Neural cell (in vitro differentiated cells): Measurements from ENCODE around the gene SLC22A2. TPM values are rescaled to one million over a fixed set of nuclear protein-coding genes. Genes with fewer than 3 reads are reported as not detected.

Source experiments
- H2AFZ ChIP-seq: fragments of 200-600, 300-800 bp; sonication (generic), shearing (Covaris generic); 2 replicates; pipeline ENCODE4 v1.6.0; 2014; ENCODE audit warnings: low read depth, mild to moderate bottlenecking, antibody characterized with exemption, low read length, moderate library complexity
- H3F3A ChIP-seq: fragments of 200-600 bp; shearing (Covaris generic); 2 replicates; pipeline ENCODE4 v1.6.1; 2016; ENCODE audit warnings: mild to moderate bottlenecking, moderate library complexity, mixed read lengths, antibody characterized with exemption, low read length; ENCODE audit not compliant: insufficient read depth, poor library complexity, severe bottlenecking
- H3K27ac ChIP-seq: fragments of 200-600, 300-800 bp; sonication (generic), shearing (Covaris generic); 2 replicates; pipeline ENCODE4 v1.5.1; 2014; ENCODE audit warnings: mild to moderate bottlenecking, low read length, moderate library complexity
- H3K27me3 ChIP-seq: fragments of 300-800, 200-600 bp; sonication (generic), shearing (Covaris generic); 2 replicates; pipeline ENCODE4 v1.6.0; 2014; ENCODE audit warnings: mild to moderate bottlenecking, low read depth, low read length, moderate library complexity; ENCODE audit not compliant: insufficient read depth
- H3K36me3 ChIP-seq: fragments of 300-800, 200-600 bp; sonication (generic), shearing (Covaris generic); 2 replicates; pipeline ENCODE4 v1.5.1; 2014; ENCODE audit warnings: mild to moderate bottlenecking, antibody characterized with exemption, low read length, moderate library complexity; ENCODE audit not compliant: insufficient read depth
- H3K4me2 ChIP-seq: fragments of 300-800, 200-600 bp; sonication (generic), shearing (Covaris generic); 2 replicates; pipeline ENCODE4 v1.6.0; 2014; ENCODE audit warnings: mild to moderate bottlenecking, low read length
- H3K4me3 ChIP-seq: fragments of 300-800, 200-600 bp; sonication (generic), shearing (Covaris generic); 2 replicates; pipeline ENCODE4 v1.5.1; 2014; ENCODE audit warnings: mild to moderate bottlenecking, low read length, moderate library complexity
- H3K79me2 ChIP-seq: fragments of 200-600 bp; shearing (Covaris generic); replicated peaks from 2 replicates; pipeline ENCODE4 v1.6.0; 2014; ENCODE audit warnings: mild to moderate bottlenecking, low read length, moderate library complexity; ENCODE audit not compliant: insufficient read depth
- H3K9ac ChIP-seq: fragments of 300-800, 200-600 bp; sonication (generic), shearing (Covaris generic); 2 replicates; pipeline ENCODE4 v1.6.1; 2016; ENCODE audit warnings: mild to moderate bottlenecking, low read length, mixed read lengths
- H3K9me2 ChIP-seq: fragments of 200-600 bp; shearing (Covaris generic); 2 replicates; pipeline ENCODE4 v1.6.1; 2016; ENCODE audit warnings: mild to moderate bottlenecking, low read length, mixed read lengths; ENCODE audit not compliant: insufficient read depth
- H3K9me3 ChIP-seq: fragments of 200-600, 300-800 bp; sonication (generic), shearing (Covaris generic); 2 replicates; pipeline ENCODE4 v1.6.1; 2016; ENCODE audit warnings: mild to moderate bottlenecking, mixed run types, low read length, moderate library complexity, mixed read lengths
- H4K20me1 ChIP-seq: fragments of 200-600 bp; shearing (Covaris generic); 2 replicates; pipeline ENCODE4 v1.6.1; 2016; ENCODE audit warnings: mild to moderate bottlenecking, mixed run types; ENCODE audit not compliant: insufficient read depth
- EP300 ChIP-seq: fragments of 450-650 bp; conservative IDR thresholded peaks from 2 replicates; pipeline ENCODE4 v1.6.1; 2014; ENCODE audit warnings: antibody characterized with exemption, mild to moderate bottlenecking, moderate library complexity; ENCODE audit not compliant: poor library complexity, severe bottlenecking
- EZH2 ChIP-seq: fragments of 200-600, 300-800 bp; shearing (Covaris generic), sonication (generic); IDR thresholded peaks from 2 replicates; pipeline ENCODE4 v1.6.1; 2014; ENCODE audit warnings: antibody characterized with exemption, low read length, borderline replicate concordance, mild to moderate bottlenecking; ENCODE audit not compliant: insufficient read depth, poor library complexity, severe bottlenecking
- MXI1 ChIP-seq: fragments of 450-650 bp; conservative IDR thresholded peaks from 2 replicates; pipeline ENCODE4 v1.6.1; 2014; ENCODE audit warnings: antibody characterized with exemption, mild to moderate bottlenecking; ENCODE audit not compliant: poor library complexity, severe bottlenecking
- POLR2AphosphoS5 ChIP-seq: IDR thresholded peaks from 2 replicates; pipeline ENCODE4 v1.6.1; 2012
- RAD21 ChIP-seq: fragments of 450-650 bp; conservative IDR thresholded peaks from 2 replicates; pipeline ENCODE4 v1.6.1; 2014; ENCODE audit warnings: antibody characterized with exemption, mild to moderate bottlenecking, moderate library complexity
- SMC3 ChIP-seq: fragments of 450-650 bp; conservative IDR thresholded peaks from 2 replicates; pipeline ENCODE4 v1.6.1; 2014; ENCODE audit warnings: antibody characterized with exemption, mild to moderate bottlenecking, moderate library complexity; ENCODE audit not compliant: poor library complexity
- TAF1 ChIP-seq: IDR thresholded peaks from 2 replicates; pipeline ENCODE4 v1.6.1; 2012; ENCODE audit warnings: low read depth
- polyA plus RNA-seq: library from polyadenylated mRNA; depleted of rRNA; stranded (reverse); fragments of >200 nt; gene quantifications from 2 replicates; pipeline ENCODE4 v1.2.3, GENCODE V29; 2014
- TF ChIP-seq, protein P1 (sequence below): fragments of 450-650 bp; IDR thresholded peaks from 2 replicates; pipeline ENCODE4 v1.5.1; 2014; ENCODE audit warnings: antibody characterized with exemption, mild to moderate bottlenecking, moderate library complexity; ENCODE audit not compliant: poor library complexity, severe bottlenecking
- TF ChIP-seq, protein P2 (sequence below): IDR thresholded peaks from 2 replicates; pipeline ENCODE4 v1.6.1; 2012; ENCODE audit warnings: borderline replicate concordance

Gene SLC22A2
- polyA plus RNA-seq, 1 donor from 2014 or later: not detected

GRCh38 chr6:160273196-160273595 lies 14.6 kb upstream of the SLC22A2 start:
- H3K27ac ChIP-seq: no peak overlapping the region
- H4K20me1 ChIP-seq: no peaks in the 10 kb centered on the region
- no peaks in the 10 kb centered on the region for H3K9me2 ChIP-seq
- H2AFZ ChIP-seq: no peak overlapping the region
- H3K79me2 ChIP-seq: no peaks in the 10 kb centered on the region
- no peak overlapping the region for H3K9ac ChIP-seq
- H3K9me3 ChIP-seq: no peaks in the 10 kb centered on the region
- H3K4me3 ChIP-seq: no peak overlapping the region
- H3K27me3 ChIP-seq: no peaks in the 10 kb centered on the region
- no peaks in the 10 kb centered on the region for H3F3A ChIP-seq
- no peak overlapping the region for H3K4me2 ChIP-seq
- H3K36me3 ChIP-seq: no peaks in the 10 kb centered on the region
- TF ChIP-seq, protein P1, sequence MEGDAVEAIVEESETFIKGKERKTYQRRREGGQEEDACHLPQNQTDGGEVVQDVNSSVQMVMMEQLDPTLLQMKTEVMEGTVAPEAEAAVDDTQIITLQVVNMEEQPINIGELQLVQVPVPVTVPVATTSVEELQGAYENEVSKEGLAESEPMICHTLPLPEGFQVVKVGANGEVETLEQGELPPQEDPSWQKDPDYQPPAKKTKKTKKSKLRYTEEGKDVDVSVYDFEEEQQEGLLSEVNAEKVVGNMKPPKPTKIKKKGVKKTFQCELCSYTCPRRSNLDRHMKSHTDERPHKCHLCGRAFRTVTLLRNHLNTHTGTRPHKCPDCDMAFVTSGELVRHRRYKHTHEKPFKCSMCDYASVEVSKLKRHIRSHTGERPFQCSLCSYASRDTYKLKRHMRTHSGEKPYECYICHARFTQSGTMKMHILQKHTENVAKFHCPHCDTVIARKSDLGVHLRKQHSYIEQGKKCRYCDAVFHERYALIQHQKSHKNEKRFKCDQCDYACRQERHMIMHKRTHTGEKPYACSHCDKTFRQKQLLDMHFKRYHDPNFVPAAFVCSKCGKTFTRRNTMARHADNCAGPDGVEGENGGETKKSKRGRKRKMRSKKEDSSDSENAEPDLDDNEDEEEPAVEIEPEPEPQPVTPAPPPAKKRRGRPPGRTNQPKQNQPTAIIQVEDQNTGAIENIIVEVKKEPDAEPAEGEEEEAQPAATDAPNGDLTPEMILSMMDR: no peak

DNA sequence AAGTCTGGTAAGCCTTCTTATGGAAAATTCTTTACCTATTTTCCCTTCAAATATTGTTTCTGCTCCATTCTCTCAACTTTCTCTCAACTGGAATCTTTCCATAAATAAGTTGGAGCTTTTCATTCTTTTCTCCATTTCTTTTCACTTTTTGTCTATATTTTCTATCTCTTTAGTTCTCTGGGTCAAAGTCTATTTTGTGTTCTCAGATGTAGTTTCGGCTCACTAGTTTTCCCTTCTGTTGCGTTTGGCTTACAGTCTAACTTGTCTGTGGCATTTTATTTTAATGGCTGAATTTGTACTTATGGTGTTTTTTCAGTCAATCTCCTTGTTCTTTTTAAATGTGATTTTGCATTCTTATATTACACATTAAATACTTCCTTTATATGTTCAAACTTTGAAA lies 14.1 kb upstream of the SLC22A2 start:
- H3K9me2 ChIP-seq: no peaks in the 10 kb centered on the region
- H4K20me1 ChIP-seq: no peaks in the 10 kb centered on the region
- no peak overlapping the region for H3K27ac ChIP-seq
- H3K79me2 ChIP-seq: no peaks in the 10 kb centered on the region
- H3K9me3 ChIP-seq: no peaks in the 10 kb centered on the region
- H3K27me3 ChIP-seq: no peaks in the 10 kb centered on the region
- TF ChIP-seq SMC3: no peak
- TF ChIP-seq EZH2: no peak
- no peak for TF ChIP-seq TAF1
- TF ChIP-seq MXI1: no peak
- TF ChIP-seq EP300: no peak
- no peak for TF ChIP-seq RAD21
- TF ChIP-seq, protein P1: no peak
- no peak for TF ChIP-seq POLR2AphosphoS5
- TF ChIP-seq, protein P2, sequence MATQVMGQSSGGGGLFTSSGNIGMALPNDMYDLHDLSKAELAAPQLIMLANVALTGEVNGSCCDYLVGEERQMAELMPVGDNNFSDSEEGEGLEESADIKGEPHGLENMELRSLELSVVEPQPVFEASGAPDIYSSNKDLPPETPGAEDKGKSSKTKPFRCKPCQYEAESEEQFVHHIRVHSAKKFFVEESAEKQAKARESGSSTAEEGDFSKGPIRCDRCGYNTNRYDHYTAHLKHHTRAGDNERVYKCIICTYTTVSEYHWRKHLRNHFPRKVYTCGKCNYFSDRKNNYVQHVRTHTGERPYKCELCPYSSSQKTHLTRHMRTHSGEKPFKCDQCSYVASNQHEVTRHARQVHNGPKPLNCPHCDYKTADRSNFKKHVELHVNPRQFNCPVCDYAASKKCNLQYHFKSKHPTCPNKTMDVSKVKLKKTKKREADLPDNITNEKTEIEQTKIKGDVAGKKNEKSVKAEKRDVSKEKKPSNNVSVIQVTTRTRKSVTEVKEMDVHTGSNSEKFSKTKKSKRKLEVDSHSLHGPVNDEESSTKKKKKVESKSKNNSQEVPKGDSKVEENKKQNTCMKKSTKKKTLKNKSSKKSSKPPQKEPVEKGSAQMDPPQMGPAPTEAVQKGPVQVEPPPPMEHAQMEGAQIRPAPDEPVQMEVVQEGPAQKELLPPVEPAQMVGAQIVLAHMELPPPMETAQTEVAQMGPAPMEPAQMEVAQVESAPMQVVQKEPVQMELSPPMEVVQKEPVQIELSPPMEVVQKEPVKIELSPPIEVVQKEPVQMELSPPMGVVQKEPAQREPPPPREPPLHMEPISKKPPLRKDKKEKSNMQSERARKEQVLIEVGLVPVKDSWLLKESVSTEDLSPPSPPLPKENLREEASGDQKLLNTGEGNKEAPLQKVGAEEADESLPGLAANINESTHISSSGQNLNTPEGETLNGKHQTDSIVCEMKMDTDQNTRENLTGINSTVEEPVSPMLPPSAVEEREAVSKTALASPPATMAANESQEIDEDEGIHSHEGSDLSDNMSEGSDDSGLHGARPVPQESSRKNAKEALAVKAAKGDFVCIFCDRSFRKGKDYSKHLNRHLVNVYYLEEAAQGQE: no peak
- no peaks in the 10 kb centered on the region for H3K36me3 ChIP-seq
- H3K4me3 ChIP-seq: no peak overlapping the region
- no peaks in the 10 kb centered on the region for H3F3A ChIP-seq
- no peak overlapping the region for H3K9ac ChIP-seq
- H2AFZ ChIP-seq: no peak overlapping the region
- H3K4me2 ChIP-seq: no peak overlapping the region
